Heart left ventricle (tissue), 16 donors: ENCODE results near the gene EI24. TPM values are rescaled to one million over a fixed set of nuclear protein-coding genes. Genes with fewer than 3 reads are reported as not detected.

ENCODE experiments used
- ATAC-seq, 4 donors: fragments of 200-7000 bp; cut with Tn5 transposase; one replicate each; pipeline ENCODE4 v1.9.1; 2020 to 2022; ENCODE audit warnings: moderate library complexity in 4 of 4, mild to moderate bottlenecking in 3 of 4, moderate number of reproducible peaks in 1 of 4
- DNase-seq, 5 donors: peaks; one replicate each; pipeline ENCODE4 v3.0.0-alpha.2; 2020
- H3K27ac ChIP-seq, 12 donors: fragments of 200-600 bp; sonication (generic) in 4 of 12; one replicate each; pipeline versions ENCODE4 v1.5.0 to v1.8.0; 2016 to 2022; ENCODE audit warnings: mild to moderate bottlenecking in 2 of 12
- H3K27me3 ChIP-seq, 9 donors: fragments of 200-600 bp; sonication (generic) in 2 of 9; one replicate each; pipeline versions ENCODE4 v1.5.1 to v1.8.0; 2016 to 2022; ENCODE audit warnings: mild to moderate bottlenecking in 3 of 9
- H3K36me3 ChIP-seq, 9 donors: fragments of 200-600 bp; sonication (generic) in 2 of 9; one replicate each; pipeline versions ENCODE4 v1.5.0 to v1.8.0; 2018 to 2022; ENCODE audit warnings: mild to moderate bottlenecking in 2 of 9
- H3K4me1 ChIP-seq, 12 donors: fragments of 200-600 bp; sonication (generic) in 4 of 12; one replicate each; pipeline versions ENCODE4 v1.5.0 to v1.8.0; 2016 to 2022; ENCODE audit warnings: mild to moderate bottlenecking in 3 of 12
- H3K4me3 ChIP-seq, 12 donors: fragments of 200-600 bp; sonication (generic) in 4 of 12; one replicate each; pipeline versions ENCODE4 v1.5.0 to v1.8.0; 2017 to 2022; ENCODE audit warnings: mild to moderate bottlenecking in 9 of 12, moderate library complexity in 4 of 12
- H3K9me3 ChIP-seq, 12 donors: fragments of 200-600 bp; sonication (generic) in 4 of 12; one replicate each; pipeline versions ENCODE4 v1.5.0 to v1.8.0; 2016 to 2022; ENCODE audit warnings: mild to moderate bottlenecking in 1 of 12
- CTCF ChIP-seq, 12 donors: fragments of 200-600 bp; sonication (generic) in 4 of 12; IDR thresholded peaks; one replicate each; pipeline versions ENCODE4 v1.5.0 to v1.8.0; 2018 to 2022; ENCODE audit warnings: antibody characterized with exemption in 12 of 12, mild to moderate bottlenecking in 5 of 12
- POLR2A ChIP-seq, 2 donors: fragments of 450-650 bp; IDR thresholded peaks; one replicate each; pipeline ENCODE4 v1.6.1; 2017; ENCODE audit warnings: antibody characterized with exemption in 2 of 2, mild to moderate bottlenecking in 2 of 2, moderate library complexity in 2 of 2
- WGBS, 4 donors: extraction: QIAGEN DNeasy Blood & Tissue Kit in 2 of 4; methylation state at CpG; one replicate each; pipeline versions ENCODE4 v1.1.5 to v1.1.7; 2013 to 2018; 5-methylcytosine and 5-hydroxymethylcytosine counted together
- intact Hi-C, 10 donors: fragments of 100-400 bp; cut with DNase I; formaldehyde crosslinking; loops; one replicate each; pipeline versions ENCODE4 v1.11.1 to v1.14.2; 2022
- polyA plus RNA-seq, 2 donors: library from polyadenylated mRNA; stranded (reverse); fragments of 200-250 nt; gene quantifications; one replicate each; pipeline ENCODE4 v1.2.3, GENCODE V29; 2013
- total RNA-seq, 9 donors: library from RNA; depleted of rRNA in 2 of 9; stranded (reverse); fragments of >200 nt in 2 of 9; fragmentation: NEBNext Ultra II Directional in 3 of 9; extraction: Animal tissue kit (Norgen Biotek cat#: 25700) in 3 of 9; gene quantifications; one replicate each; pipeline versions ENCODE4 v1.1.0 to v1.2.4, GENCODE V29; 2016 to 2023
- donor health status: ischemic (EF 13 %, LVEDD 7.1; RV severe dilation, severe dysfunction).
- donor health status: healthy with polysubstance abuse.
- donor health status: DM: no; HTN: yes; CAD: no.
- donor health status: DM: no; HTN: no; CAD: no.
- donor health status: ischemic (EF 25% LVEDD 6.9; RV normal size, moderate dysfunction).
- donor health status: ischemic (EF 25% LVEDD 5.7; RV mildly dilated, moderate dysfunction).
- donor health status: healthy.
- donor health status: DM: yes; HTN: yes; CAD: no.
- donor health status: ischemic (EF 35%, LVEDD 5.7; RV mildly dilated, moderate dysfunction).
- donor health status: nonischemic (EF 11% LVEDD 7.7; RV severe dilation, severe dysfunction).
- donor health status: DM: yes; HTN: yes; CAD: no.
- donor health status: PGD.
- donor health status: ischemic (EF 29% LVEDD 5.4; RV normal size, mild dysfunction).
- donor health status: nonischemic (EF 23%, LVEDD 6.1; RV moderate dilation, normal function).

The EI24 gene
- total and polyA plus RNA-seq, 11 donors = 20.6 to 125 (median 53.8) TPM

- intact Hi-C loops = loop anchor here in 2 of 10 donors (5.0 to 10.0 kb wide), 2 partner anchors 44 to 624 kb away; partner anchors contain the start of gene CCDC15 (in 1 of the 2)
- Histone ChIP-seq H3K27ac (no peak overlapping the region), H3K4me1 (no peaks in the 10 kb centered on the region), H3K27me3 (no peaks in the 10 kb centered on the region), H3K4me3 (no peak overlapping the region), H3K9me3 (no peaks in the 10 kb centered on the region), H3K36me3 (peaks cover 6 to 100% (median 100%) of the 10 kb centered on the region in 9 donors)
- no peak for DNase-seq
- no peak for ATAC-seq
- TF ChIP-seq POLR2A (IDR thresholded peaks at IDR 0.05) (no peak), CTCF (IDR thresholded peaks at IDR 0.05) (no peak)
- 95 to 98% (median 97%) methylated on average over 2 of the region's 2 CpGs for whole genome bisulfite sequencing, 4 donors
These were observed 9.5 kb downstream of the EI24 start for GRCh38 chr11:125578783-125579182.

GRCh38 chr11:125579811-125580210, 10.5 kb downstream of the EI24 start:
- ATAC-seq = no peak
- 95 to 98% (median 97%) methylated on average over 5 of the region's 5 CpGs for WGBS, 4 donors
- Histone ChIP-seq H3K4me3 (no peak overlapping the region), H3K27ac (no peak overlapping the region), H3K9me3 (no peaks in the 10 kb centered on the region), H3K27me3 (no peaks in the 10 kb centered on the region), H3K36me3 (peaks cover 7 to 100% (median 93%) of the 10 kb centered on the region in 9 donors), H3K4me1 (no peaks in the 10 kb centered on the region)
- DNase-seq = no peak
- TF ChIP-seq CTCF (IDR thresholded peaks at IDR 0.05) (no peak), POLR2A (IDR thresholded peaks at IDR 0.05) (no peak)
- intact Hi-C loops = loop anchor here in 2 of 10 donors (5.0 to 10.0 kb wide), 2 partner anchors 42 to 625 kb away; partner anchors contain the start of gene CCDC15 (in 1 of the 2)

GRCh38 chr11:125583496-125583895, 14.2 kb downstream of the EI24 start:
- Histone ChIP-seq H3K27me3 (no peaks in the 10 kb centered on the region), H3K4me3 (no peak overlapping the region), H3K27ac (no peak overlapping the region), H3K36me3 (peaks cover 5 to 71% (median 59%) of the 10 kb centered on the region in 9 donors), H3K9me3 (no peaks in the 10 kb centered on the region), H3K4me1 (no peaks in the 10 kb centered on the region)
- 93 to 97% (median 95%) methylated on average over 11 of the region's 11 CpGs for WGBS, 4 donors
- no peak for DNase-seq
- intact Hi-C loops = no loop called here
- no peak for ATAC-seq
- TF ChIP-seq POLR2A (IDR thresholded peaks at IDR 0.05) (no peak), CTCF (IDR thresholded peaks at IDR 0.05) (no peak)

- Histone ChIP-seq H3K4me1 (no peaks in the 10 kb centered on the region), H3K27ac (no peak overlapping the region), H3K36me3 (peaks cover 5 to 51% (median 40%) of the 10 kb centered on the region in 9 donors), H3K27me3 (no peaks in the 10 kb centered on the region), H3K9me3 (no peaks in the 10 kb centered on the region), H3K4me3 (no peak overlapping the region)
- TF ChIP-seq POLR2A (IDR thresholded peaks at IDR 0.05) = no peak
- TF ChIP-seq CTCF (IDR thresholded peaks at IDR 0.05) = no peak
- WGBS, 4 donors = 95 to 100% (median 96%) methylated on average over 1 of the region's 1 CpG
- intact Hi-C loops = no loop called here
- ATAC-seq (no peak), DNase-seq (no peak)
These were observed 16.2 kb downstream of the EI24 start for GRCh38 chr11:125585487-125585886.
